ENCODE measurements around the gene RHOBTB1.

RHOBTB1 gene

GRCh38 chr10:60955316-60955715, 11.3 kb upstream of the RHOBTB1 start:
- Histone ChIP-seq H2AK5ac (ENCODE audit: low read length) (no peak overlapping the region), H3K4me3 (ENCODE audit: low read depth, low read length) (no peak overlapping the region), H4K12ac (ENCODE audit: low read depth, low read length) (no peak overlapping the region), H3K27ac (ENCODE audit: low read depth, low read length) (no peak overlapping the region), H3K4me1 (ENCODE audit: control insufficient read depth in 1 of 2, insufficient read depth in 2 of 2, low read length in 2 of 2) (no peaks in the 10 kb centered on the region), H3K14ac (ENCODE audit: low read length) (no peak overlapping the region), H4K8ac (ENCODE audit: low read depth, low read length) (no peak overlapping the region), H2BK12ac (ENCODE audit: low read length) (no peak overlapping the region), H2BK120ac (ENCODE audit: insufficient read depth, low read length, poor library complexity) (no peak overlapping the region), H3K9me3 (ENCODE audit: insufficient read depth, low read depth, low read length) (no peaks in the 10 kb centered on the region), H4K91ac (ENCODE audit: low read depth, low read length) (no peak overlapping the region), H3K4ac (ENCODE audit: low read depth, low read length) (no peak overlapping the region), H3K79me2 (ENCODE audit: control insufficient read depth, insufficient read depth, low read length, poor library complexity) (no peaks in the 10 kb centered on the region), H3K4me2 (ENCODE audit: low read length) (no peak overlapping the region), H3K36me3 (ENCODE audit: control insufficient read depth in 1 of 2, insufficient read depth in 2 of 2, low read length in 2 of 2) (no peaks in the 10 kb centered on the region), H3K79me1 (ENCODE audit: low read length) (no peaks in the 10 kb centered on the region), H3K9ac (ENCODE audit: low read length) (no peak overlapping the region), H3K23ac (ENCODE audit: low read length) (no peak overlapping the region), H3K27me3 (ENCODE audit: insufficient read depth, low read length) (no peaks in the 10 kb centered on the region), H2BK5ac (ENCODE audit: low read depth, low read length, poor library complexity) (no peak overlapping the region), H3K18ac (ENCODE audit: low read length) (no peak overlapping the region), H2AFZ (ENCODE audit: insufficient read depth, low read length, poor library complexity) (no peak overlapping the region)
- no peak for DNase-seq

GRCh38 chr10:60954035-60954434, 10.1 kb upstream of the RHOBTB1 start:
- Histone ChIP-seq H2BK5ac (ENCODE audit: low read depth, low read length, poor library complexity) (no peak overlapping the region), H4K8ac (ENCODE audit: low read depth, low read length) (no peak overlapping the region), H3K36me3 (ENCODE audit: control insufficient read depth in 1 of 2, insufficient read depth in 2 of 2, low read length in 2 of 2) (no peaks in the 10 kb centered on the region), H2BK12ac (ENCODE audit: low read length) (no peak overlapping the region), H3K14ac (ENCODE audit: low read length) (no peak overlapping the region), H3K9ac (ENCODE audit: low read length) (no peak overlapping the region), H3K18ac (ENCODE audit: low read length) (no peak overlapping the region), H3K27ac (ENCODE audit: low read depth, low read length) (no peak overlapping the region), H3K4me2 (ENCODE audit: low read length) (no peak overlapping the region), H3K79me2 (ENCODE audit: control insufficient read depth, insufficient read depth, low read length, poor library complexity) (no peaks in the 10 kb centered on the region), H3K4me1 (ENCODE audit: control insufficient read depth in 1 of 2, insufficient read depth in 2 of 2, low read length in 2 of 2) (no peaks in the 10 kb centered on the region), H3K79me1 (ENCODE audit: low read length) (no peaks in the 10 kb centered on the region), H2BK120ac (ENCODE audit: insufficient read depth, low read length, poor library complexity) (no peak overlapping the region), H4K91ac (ENCODE audit: low read depth, low read length) (no peak overlapping the region), H3K4ac (ENCODE audit: low read depth, low read length) (no peak overlapping the region), H3K27me3 (ENCODE audit: insufficient read depth, low read length) (no peaks in the 10 kb centered on the region), H2AK5ac (ENCODE audit: low read length) (no peak overlapping the region), H3K23ac (ENCODE audit: low read length) (no peak overlapping the region), H2AFZ (ENCODE audit: insufficient read depth, low read length, poor library complexity) (no peak overlapping the region), H3K4me3 (ENCODE audit: low read depth, low read length) (no peak overlapping the region), H4K12ac (ENCODE audit: low read depth, low read length) (no peak overlapping the region), H3K9me3 (ENCODE audit: insufficient read depth, low read depth, low read length) (no peaks in the 10 kb centered on the region)
- DNase-seq = no peak
- no CpG with 5 or more reads among the region's 1 CpG for WGBS (ENCODE audit: extremely low coverage, insufficient coverage, insufficient read length)

GRCh38 chr10:60953420-60953819, 9.4 kb upstream of the RHOBTB1 start:
- Histone ChIP-seq H2BK120ac (ENCODE audit: insufficient read depth, low read length, poor library complexity) (no peak overlapping the region), H3K4me1 (ENCODE audit: control insufficient read depth in 1 of 2, insufficient read depth in 2 of 2, low read length in 2 of 2) (no peaks in the 10 kb centered on the region), H3K4me2 (ENCODE audit: low read length) (no peak overlapping the region), H2BK5ac (ENCODE audit: low read depth, low read length, poor library complexity) (no peak overlapping the region), H3K36me3 (ENCODE audit: control insufficient read depth in 1 of 2, insufficient read depth in 2 of 2, low read length in 2 of 2) (no peaks in the 10 kb centered on the region), H4K12ac (ENCODE audit: low read depth, low read length) (no peak overlapping the region), H3K4me3 (ENCODE audit: low read depth, low read length) (no peak overlapping the region), H3K23ac (ENCODE audit: low read length) (no peak overlapping the region), H3K4ac (ENCODE audit: low read depth, low read length) (no peak overlapping the region), H3K27me3 (ENCODE audit: insufficient read depth, low read length) (peaks cover 2% of the 10 kb centered on the region), H3K18ac (ENCODE audit: low read length) (no peak overlapping the region), H3K9ac (ENCODE audit: low read length) (no peak overlapping the region), H3K79me1 (ENCODE audit: low read length) (no peaks in the 10 kb centered on the region), H4K91ac (ENCODE audit: low read depth, low read length) (no peak overlapping the region), H2AFZ (ENCODE audit: insufficient read depth, low read length, poor library complexity) (no peak overlapping the region), H3K14ac (ENCODE audit: low read length) (no peak overlapping the region), H3K27ac (ENCODE audit: low read depth, low read length) (no peak overlapping the region), H3K79me2 (ENCODE audit: control insufficient read depth, insufficient read depth, low read length, poor library complexity) (no peaks in the 10 kb centered on the region), H2AK5ac (ENCODE audit: low read length) (no peak overlapping the region), H2BK12ac (ENCODE audit: low read length) (no peak overlapping the region), H4K8ac (ENCODE audit: low read depth, low read length) (no peak overlapping the region), H3K9me3 (ENCODE audit: insufficient read depth, low read depth, low read length) (no peaks in the 10 kb centered on the region)
- no peak for DNase-seq
- no CpG with 5 or more reads among the region's 3 CpGs for WGBS (ENCODE audit: extremely low coverage, insufficient coverage, insufficient read length)

GRCh38 chr10:60952846-60953220, 8.8 kb upstream of the RHOBTB1 start:
- Histone ChIP-seq H3K4me1 (ENCODE audit: control insufficient read depth in 1 of 2, insufficient read depth in 2 of 2, low read length in 2 of 2) (no peaks in the 10 kb centered on the region), H3K27me3 (ENCODE audit: insufficient read depth, low read length) (peaks cover 2% of the 10 kb centered on the region), H3K18ac (ENCODE audit: low read length) (no peak overlapping the region), H2BK12ac (ENCODE audit: low read length) (no peak overlapping the region), H3K23ac (ENCODE audit: low read length) (no peak overlapping the region), H3K4me2 (ENCODE audit: low read length) (no peak overlapping the region), H2AK5ac (ENCODE audit: low read length) (no peak overlapping the region), H3K14ac (ENCODE audit: low read length) (no peak overlapping the region), H2BK5ac (ENCODE audit: low read depth, low read length, poor library complexity) (no peak overlapping the region), H4K8ac (ENCODE audit: low read depth, low read length) (no peak overlapping the region), H3K4ac (ENCODE audit: low read depth, low read length) (no peak overlapping the region), H2AFZ (ENCODE audit: insufficient read depth, low read length, poor library complexity) (no peak overlapping the region), H4K12ac (ENCODE audit: low read depth, low read length) (no peak overlapping the region), H3K27ac (ENCODE audit: low read depth, low read length) (no peak overlapping the region), H3K79me1 (ENCODE audit: low read length) (no peaks in the 10 kb centered on the region), H2BK120ac (ENCODE audit: insufficient read depth, low read length, poor library complexity) (no peak overlapping the region), H3K9ac (ENCODE audit: low read length) (no peak overlapping the region), H3K4me3 (ENCODE audit: low read depth, low read length) (no peak overlapping the region), H3K79me2 (ENCODE audit: control insufficient read depth, insufficient read depth, low read length, poor library complexity) (no peaks in the 10 kb centered on the region), H3K9me3 (ENCODE audit: insufficient read depth, low read depth, low read length) (no peaks in the 10 kb centered on the region), H3K36me3 (ENCODE audit: control insufficient read depth in 1 of 2, insufficient read depth in 2 of 2, low read length in 2 of 2) (no peaks in the 10 kb centered on the region), H4K91ac (ENCODE audit: low read depth, low read length) (no peak overlapping the region)
- DNase-seq = no peak
- no CpG with 5 or more reads among the region's 7 CpGs for WGBS (ENCODE audit: extremely low coverage, insufficient coverage, insufficient read length)
